ENCODE results near the gene TAF11L14. TPM values are rescaled to one million over a fixed set of nuclear protein-coding genes. Genes with fewer than 3 reads are reported as not detected.
"Not testable (repeated sequence)": the region's sequence is repeated elsewhere in the genome, so short reads cannot be mapped to it uniquely, and the experiment has no call there.

TAF11L14 gene
- not detected for total RNA-seq

GRCh38 chr5:17634160-17634559 lies at the start of gene TAF11L14:
TSS of gene TAF11L14 (plus strand) at chr5:17634460.
- FAIRE-seq (no peak), DNase-seq (ENCODE audit: low spot score in 2 of 2) (no peak)

GRCh38 chr5:17585658-17586057 lies 48.6 kb upstream of the TAF11L14 start, which contains the start of gene TAF11L7:
TSS of gene TAF11L7 (minus strand) at chr5:17585758.
- not testable (repeated sequence) for FAIRE-seq

GRCh38 chr5:17590860-17591259 lies 43.4 kb upstream of the TAF11L14 start, which contains the start of gene TAF11L8:
TSS of gene TAF11L8 (minus strand) at chr5:17590960.
- not testable (repeated sequence) for FAIRE-seq; DNase-seq (ENCODE audit: low spot score in 2 of 2)

More at GRCh38 chr5:17585658-17586057, 48.6 kb upstream of the TAF11L14 start, which contains the start of gene TAF11L7:
- DNase-seq (ENCODE audit: low spot score in 2 of 2): not testable (repeated sequence)

GRCh38 chr5:17594255-17594654 lies 40.0 kb upstream of the TAF11L14 start, which contains the start of gene TAF11L9:
TSS of gene TAF11L9 (minus strand) at chr5:17594394.
- FAIRE-seq; DNase-seq (ENCODE audit: low spot score in 2 of 2): not testable (repeated sequence)

- DNase-seq (ENCODE audit: low spot score in 2 of 2); FAIRE-seq: not testable (repeated sequence)
Observed at GRCh38 chr5:17597728-17598127, 36.5 kb upstream of the TAF11L14 start, which contains the start of gene TAF11L10. TSS of gene TAF11L10 (minus strand) at chr5:17597828.

GRCh38 chr5:17603880-17604279 lies 30.4 kb upstream of the TAF11L14 start, which contains the start of gene TAF11L11:
TSS of gene TAF11L11 (plus strand) at chr5:17604183.
- not testable (repeated sequence) for DNase-seq (ENCODE audit: low spot score in 2 of 2); FAIRE-seq

GRCh38 chr5:17604951-17605350 lies 29.3 kb upstream of the TAF11L14 start:
- DNase-seq (ENCODE audit: low spot score in 2 of 2) (no peak), FAIRE-seq (no peak)

- FAIRE-seq: not testable (repeated sequence)
Observed at GRCh38 chr5:17607461-17607860, 26.8 kb upstream of the TAF11L14 start.

GRCh38 chr5:17610092-17610491 lies 24.2 kb upstream of the TAF11L14 start, which contains the start of gene TAF11L12:
TSS of gene TAF11L12 (plus strand) at chr5:17610392.
- not testable (repeated sequence) for DNase-seq (ENCODE audit: low spot score in 2 of 2); FAIRE-seq

More at GRCh38 chr5:17607461-17607860, 26.8 kb upstream of the TAF11L14 start:
- not testable (repeated sequence) for DNase-seq (ENCODE audit: low spot score in 2 of 2)

- FAIRE-seq (no peak), DNase-seq (ENCODE audit: low spot score in 2 of 2) (no peak)
Observed at GRCh38 chr5:17614872-17615605, 19.2 kb upstream of the TAF11L14 start.

- no peak for FAIRE-seq
- no peak for DNase-seq (ENCODE audit: low spot score in 2 of 2)
Observed at GRCh38 chr5:17619354-17619753, 14.9 kb upstream of the TAF11L14 start.

- FAIRE-seq: no peak
- DNase-seq (ENCODE audit: low spot score in 2 of 2): no peak
Observed at GRCh38 chr5:17620627-17621026, 13.6 kb upstream of the TAF11L14 start.

- DNase-seq (ENCODE audit: low spot score in 2 of 2): no peak
- FAIRE-seq: no peak
Observed at GRCh38 chr5:17625686-17626085, 8.6 kb upstream of the TAF11L14 start.

- DNase-seq (ENCODE audit: low spot score in 2 of 2); FAIRE-seq: not testable (repeated sequence)
Observed at GRCh38 chr5:17631788-17632187, 2.5 kb upstream of the TAF11L14 start, which contains the start of gene TAF11L13. TSS of gene TAF11L13 (plus strand) at chr5:17632088.

- not testable (repeated sequence) for FAIRE-seq; DNase-seq (ENCODE audit: low spot score in 2 of 2)
Observed at GRCh38 chr5:17649232-17649631, 15.0 kb downstream of the TAF11L14 start.

GRCh38 chr5:17655201-17655759 lies 21.0 kb downstream of the TAF11L14 start:
- DNase-seq (ENCODE audit: low spot score in 2 of 2); FAIRE-seq: not testable (repeated sequence)

- DNase-seq (ENCODE audit: low spot score in 2 of 2) (no peak), FAIRE-seq (no peak)
Observed at GRCh38 chr5:17655921-17656320, 21.7 kb downstream of the TAF11L14 start.

GRCh38 chr5:17663182-17663581 lies 28.9 kb downstream of the TAF11L14 start:
- FAIRE-seq: no peak
- no peak for DNase-seq (ENCODE audit: low spot score in 2 of 2)

- FAIRE-seq (no peak), DNase-seq (ENCODE audit: low spot score in 2 of 2) (no peak)
Observed at GRCh38 chr5:17665836-17666235, 31.6 kb downstream of the TAF11L14 start.

- FAIRE-seq: no peak
- no peak for DNase-seq (ENCODE audit: low spot score in 2 of 2)
Observed at GRCh38 chr5:17666726-17667235, 32.5 kb downstream of the TAF11L14 start.

GRCh38 chr5:17670353-17670752 lies 36.1 kb downstream of the TAF11L14 start:
- no peak for FAIRE-seq

More at GRCh38 chr5:17670353-17670752, 36.1 kb downstream of the TAF11L14 start:
- DNase-seq (ENCODE audit: low spot score in 2 of 2): no peak

Data from frontal cortex (tissue), 4 donors.